Pancreas (tissue), 10 donors: Measurements from ENCODE around the gene SMIM20. TPM values are rescaled to one million over a fixed set of nuclear protein-coding genes. Genes with fewer than 3 reads are reported as not detected.

Experiments
- ATAC-seq, 4 donors: fragments of 200-7000 bp; cut with Tn5 transposase; one replicate each; pipeline versions ENCODE4 v1.8.0 to v1.9.1; 2020; ENCODE audit warnings: mild to moderate bottlenecking in 4 of 4, moderate library complexity in 4 of 4
- DNase-seq, 6 donors: peaks; one replicate each; pipeline ENCODE4 v3.0.0-alpha.2; 2020
- FAIRE-seq: peaks from 2 replicates; lab custom pipeline; 2012; peaks lifted over from hg19 to GRCh38; lab: Jason Lieb, UNC
- H3K27ac ChIP-seq, 4 donors: fragments of 200-600 bp; sonication (generic); 1 replicate in 3 of 4; 2 replicates in 1 of 4; pipeline versions ENCODE4 v1.5.0 to v1.8.0; 2020
- H3K27me3 ChIP-seq, 4 donors: fragments of 200-600 bp; one replicate each; pipeline ENCODE4 v1.8.0; 2021
- H3K36me3 ChIP-seq, 3 donors: fragments of 200-600 bp; sonication (generic) in 1 of 3; one replicate each; pipeline versions ENCODE4 v1.5.0 to v1.8.0; 2020 to 2021
- H3K4me1 ChIP-seq, 3 donors: fragments of 200-600 bp; one replicate each; pipeline ENCODE4 v1.8.0; 2021
- H3K4me3 ChIP-seq, 4 donors: fragments of 200-600 bp; sonication (generic) in 2 of 4; one replicate each; pipeline versions ENCODE4 v1.5.0 to v1.8.0; 2020 to 2021
- H3K9me3 ChIP-seq, 4 donors: fragments of 200-600 bp; one replicate each; pipeline ENCODE4 v1.8.0; 2021
- WGBS, 2 donors: extraction: QIAGEN DNeasy Blood & Tissue Kit; methylation state at CpG; one replicate each; pipeline ENCODE4 v1.1.7; 2013; 5-methylcytosine and 5-hydroxymethylcytosine counted together
- intact Hi-C, 3 donors: fragments of 100-400 bp; cut with DNase I; formaldehyde crosslinking; loops; one replicate each; pipeline versions ENCODE4 v1.11.1 to v1.14.2; 2022
- polyA plus RNA-seq, 2 donors: library from polyadenylated mRNA; stranded (reverse); fragments of 200-250 nt; gene quantifications; one replicate each; pipeline ENCODE4 v1.2.3, GENCODE V29; 2013
- total RNA-seq, 6 donors: library from RNA; stranded (reverse); fragmentation: NEBNext Ultra II Directional in 4 of 6; extraction: Animal tissue kit (Norgen Biotek cat#: 25700) in 4 of 6; gene quantifications; one replicate each; pipeline versions ENCODE4 v1.2.1 to v1.2.4, GENCODE V29; 2021 to 2023
- TF ChIP-seq, protein P1 (sequence below), 4 donors: fragments of 200-600 bp; sonication (generic) in 3 of 4; IDR thresholded peaks; one replicate each; pipeline versions ENCODE4 v1.5.0 to v1.8.0; 2021; ENCODE audit warnings: antibody characterized with exemption in 4 of 4
- donor health status: healthy with polysubstance abuse.
- donor health status: DM: no; HTN: no; CAD: no; lungs with moderate emphysema.
- donor health status: DM: no; HTN: no; CAD: no.
- donor health status: control.
- donor health status: control.
- donor health status: Bipolar disorder and iron deficiency.
- donor health status: DM: yes; HTN: yes; CAD: no.
- donor health status: DM: no; HTN: no; CAD: no.
- donor health status: DM: no; HTN: no; CAD: no.
- donor health status: DM: yes; HTN: yes; CAD: no.

Gene SMIM20
- total and polyA plus RNA-seq, 8 donors: 11.7 to 37.4 (median 18.7) TPM

DNA sequence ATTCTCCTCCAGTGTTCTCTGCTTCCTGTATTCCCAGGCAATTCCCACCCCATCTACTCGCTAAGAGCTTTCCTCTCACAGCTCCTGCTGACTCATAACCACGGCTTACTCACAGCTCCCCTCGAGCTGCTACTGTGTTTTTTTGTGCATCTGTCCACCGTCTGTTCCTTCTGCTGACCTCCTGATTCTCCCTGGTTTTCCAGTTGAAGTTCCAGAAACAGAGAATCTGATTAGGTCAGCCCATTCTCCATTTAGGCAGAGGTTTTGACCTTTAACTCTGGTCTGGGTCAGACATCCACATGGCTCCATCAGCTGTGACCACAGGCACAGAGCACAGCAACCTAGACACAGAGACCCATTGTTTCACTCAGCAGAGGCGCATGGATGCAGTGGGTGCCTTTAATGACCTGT is 5.5 kb upstream of the SMIM20 start:
- H3K4me1 ChIP-seq: no peaks in the 10 kb centered on the region
- FAIRE-seq (no peak), ATAC-seq (peak in 2 of 4 donors; percentile 41 to 63), DNase-seq (no peak)
- H3K4me3 ChIP-seq: no peak overlapping the region
- H3K36me3 ChIP-seq: no peaks in the 10 kb centered on the region
- 64 to 74% methylated on average over 5 of the region's 5 CpGs for WGBS, 2 donors
- H3K27ac ChIP-seq: no peak overlapping the region
- intact Hi-C loops: no loop called here
- TF ChIP-seq, protein P1, sequence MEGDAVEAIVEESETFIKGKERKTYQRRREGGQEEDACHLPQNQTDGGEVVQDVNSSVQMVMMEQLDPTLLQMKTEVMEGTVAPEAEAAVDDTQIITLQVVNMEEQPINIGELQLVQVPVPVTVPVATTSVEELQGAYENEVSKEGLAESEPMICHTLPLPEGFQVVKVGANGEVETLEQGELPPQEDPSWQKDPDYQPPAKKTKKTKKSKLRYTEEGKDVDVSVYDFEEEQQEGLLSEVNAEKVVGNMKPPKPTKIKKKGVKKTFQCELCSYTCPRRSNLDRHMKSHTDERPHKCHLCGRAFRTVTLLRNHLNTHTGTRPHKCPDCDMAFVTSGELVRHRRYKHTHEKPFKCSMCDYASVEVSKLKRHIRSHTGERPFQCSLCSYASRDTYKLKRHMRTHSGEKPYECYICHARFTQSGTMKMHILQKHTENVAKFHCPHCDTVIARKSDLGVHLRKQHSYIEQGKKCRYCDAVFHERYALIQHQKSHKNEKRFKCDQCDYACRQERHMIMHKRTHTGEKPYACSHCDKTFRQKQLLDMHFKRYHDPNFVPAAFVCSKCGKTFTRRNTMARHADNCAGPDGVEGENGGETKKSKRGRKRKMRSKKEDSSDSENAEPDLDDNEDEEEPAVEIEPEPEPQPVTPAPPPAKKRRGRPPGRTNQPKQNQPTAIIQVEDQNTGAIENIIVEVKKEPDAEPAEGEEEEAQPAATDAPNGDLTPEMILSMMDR (IDR thresholded peaks at IDR 0.05): no peak
- H3K27me3 ChIP-seq: no peaks in the 10 kb centered on the region
- H3K9me3 ChIP-seq: no peaks in the 10 kb centered on the region

- FAIRE-seq (no peak), ATAC-seq (no peak), DNase-seq (no peak)
- H3K27me3 ChIP-seq: no peaks in the 10 kb centered on the region
- TF ChIP-seq, protein P1 (IDR thresholded peaks at IDR 0.05): no peak
- H3K36me3 ChIP-seq: no peaks in the 10 kb centered on the region
- no peak overlapping the region for H3K27ac ChIP-seq
- H3K9me3 ChIP-seq: no peaks in the 10 kb centered on the region
- 74 to 84% methylated on average over 6 of the region's 6 CpGs for WGBS, 2 donors
- no peak overlapping the region for H3K4me3 ChIP-seq
- H3K4me1 ChIP-seq: peaks cover 0 to 10% (median 0%) of the 10 kb centered on the region in 3 donors
- intact Hi-C loops: no loop called here
These were observed 2.7 kb upstream of the SMIM20 start for GRCh38 chr4:25911356-25911755.

GRCh38 chr4:25913056-25913850 is 767 bp upstream of the SMIM20 start:
- TF ChIP-seq, protein P1 (IDR thresholded peaks at IDR 0.05): no peak
- Histone ChIP-seq H3K36me3 (no peaks in the 10 kb centered on the region), H3K9me3 (no peaks in the 10 kb centered on the region), H3K4me3 (peak overlapping the region; percentile 50 to 77 (median 59)), H3K27ac (peak overlapping the region; percentile 12 to 91 (median 54)), H3K4me1 (peaks cover 0 to 10% (median 0%) of the 10 kb centered on the region in 3 donors), H3K27me3 (no peaks in the 10 kb centered on the region)
- peak; percentile 14 to 65 (median 42) for DNase-seq
- FAIRE-seq: no peak
- ATAC-seq: peak; percentile 3 to 16 (median 6)
- WGBS, 2 donors: 14 to 16% methylated on average over 26 of the region's 26 CpGs
- intact Hi-C loops: no loop called here

- intact Hi-C loops: no loop called here
- Histone ChIP-seq H3K36me3 (no peaks in the 10 kb centered on the region), H3K4me3 (peak overlapping the region; percentile 50 to 77 (median 59)), H3K4me1 (peaks cover 0 to 13% (median 0%) of the 10 kb centered on the region in 3 donors), H3K27me3 (no peaks in the 10 kb centered on the region), H3K9me3 (no peaks in the 10 kb centered on the region), H3K27ac (peak overlapping the region; percentile 82 to 91 (median 88))
- TF ChIP-seq, protein P1 (IDR thresholded peaks at IDR 0.05): no peak
- DNase-seq (no peak), FAIRE-seq (no peak), ATAC-seq (peak in 1 of 4 donors; percentile 1)
- 40 to 42% methylated on average over 8 of the region's 8 CpGs for WGBS, 2 donors
These were observed 791 bp downstream of the SMIM20 start for GRCh38 chr4:25914670-25915352.
